B cell (primary cell): ENCODE data around the gene AK4. TPM values are rescaled to one million over a fixed set of nuclear protein-coding genes. Genes with fewer than 3 reads are reported as not detected.
"Not testable (repeated sequence)": the region's sequence is repeated elsewhere in the genome, so short reads cannot be mapped to it uniquely, and the experiment has no call there.

Source experiments
- ATAC-seq: fragments of 200-7000 bp; cut with Tn5 transposase; one replicate; pipeline ENCODE4 v1.10.0; 2021; ENCODE audit warnings: low read depth, mild to moderate bottlenecking, moderate number of reproducible peaks, moderate library complexity
- CTCF ChIA-PET: fragments of 350-600 bp; sonication (Branson Sonifier 250); formaldehyde crosslinking; loops from one replicate; lab custom pipeline; 2021; ENCODE audit warnings: antibody characterized with exemption, inconsistent platforms; lab: Charles Lee
- POLR2A ChIA-PET: fragments of 350-600 bp; sonication (Branson Sonifier 250); formaldehyde crosslinking; loops from one replicate; lab custom pipeline; 2021; ENCODE audit warnings: antibody characterized with exemption; lab: Charles Lee
- DNase-seq: peaks from one replicate; pipeline ENCODE4 v3.0.0; 2013
- H2AFZ ChIP-seq: 2 replicates; pipeline ENCODE4 v1.6.1; 2012; ENCODE audit warnings: mild to moderate bottlenecking, low read depth, low read length; ENCODE audit not compliant: insufficient read depth, poor library complexity, severe bottlenecking
- H3K27ac ChIP-seq, 2 donors: 1 replicate in 1 of 2; 2 replicates in 1 of 2; pipeline ENCODE4 v1.5.1; 2012 to 2013; ENCODE audit warnings: low read length in 2 of 2, mild to moderate bottlenecking in 2 of 2, moderate library complexity in 1 of 2
- H3K27me3 ChIP-seq, 4 experiments: fragments of 200-600 bp in 1 of 4; sonication (generic) in 1 of 4; replicated peaks in 1 of 4; 1 replicate in 2 of 4; 2 replicates in 2 of 4; pipeline versions ENCODE4 v1.6.1 to v1.7.0; 2013 to 2016; ENCODE audit warnings: low read length in 3 of 4, mild to moderate bottlenecking in 2 of 4, mixed read lengths in 1 of 4, moderate library complexity in 1 of 4; ENCODE audit not compliant: insufficient read depth in 4 of 4, control insufficient read depth in 3 of 4; ENCODE audit errors: control extremely low read depth in 1 of 4
- H3K36me3 ChIP-seq, 2 experiments: replicated peaks in 1 of 2; 1 replicate in 1 of 2; 2 replicates in 1 of 2; pipeline versions ENCODE4 v1.6.1 to v1.7.1; 2013; ENCODE audit warnings: low read length in 1 of 2; ENCODE audit not compliant: insufficient read depth in 2 of 2, control insufficient read depth in 1 of 2; ENCODE audit errors: control extremely low read depth in 1 of 2, extremely low read depth in 1 of 2
- H3K4me1 ChIP-seq, 2 donors: fragments of 200-600 bp in 1 of 2; sonication (generic) in 1 of 2; 1 replicate in 1 of 2; 2 replicates in 1 of 2; pipeline versions ENCODE4 v1.5.1 to v1.6.1; 2013 to 2017; ENCODE audit warnings: low read length in 2 of 2; ENCODE audit not compliant: control insufficient read depth in 2 of 2, insufficient read depth in 2 of 2
- H3K4me2 ChIP-seq: replicated peaks from 2 replicates; pipeline ENCODE3; 2012; ENCODE audit warnings: mild to moderate bottlenecking, low read depth, low read length; ENCODE audit not compliant: poor library complexity, severe bottlenecking
- H3K4me3 ChIP-seq, 5 experiments: fragments of 200-600 bp in 1 of 5; sonication (generic) in 1 of 5; 1 replicate in 3 of 5; 2 replicates in 2 of 5; pipeline versions ENCODE4 v1.5.1 to v1.7.0; 2011 to 2016; ENCODE audit warnings: low read length in 4 of 5, mild to moderate bottlenecking in 4 of 5, low read depth in 2 of 5, control low read depth in 1 of 5, moderate library complexity in 1 of 5; ENCODE audit not compliant: insufficient read depth in 1 of 5; ENCODE audit errors: control extremely low read depth in 1 of 5, extremely low read depth in 1 of 5
- H3K79me2 ChIP-seq: fragments of 200-600 bp; sonication (generic); one replicate; pipeline ENCODE4 v1.6.0; 2016; ENCODE audit warnings: low read length; ENCODE audit not compliant: control insufficient read depth, insufficient read depth
- H3K9ac ChIP-seq: fragments of 200-600 bp; sonication (generic); 2 replicates; pipeline ENCODE4 v1.6.1; 2017; ENCODE audit warnings: mild to moderate bottlenecking, low read length, moderate library complexity
- H3K9me3 ChIP-seq, 3 donors: one replicate each; pipeline versions ENCODE4 v1.6.1 to v1.7.1; 2013; ENCODE audit warnings: low read length in 2 of 3; ENCODE audit not compliant: control insufficient read depth in 2 of 3, insufficient read depth in 1 of 3; ENCODE audit errors: control extremely low read depth in 1 of 3
- H4K20me1 ChIP-seq: 2 replicates; pipeline ENCODE4 v1.6.0; 2012; ENCODE audit warnings: mild to moderate bottlenecking, low read length; ENCODE audit not compliant: insufficient read depth, control insufficient read depth, poor library complexity, severe bottlenecking
- H3K27ac Mint-ChIP-seq: one replicate; pipeline ENCODE4 v1.8.0; 2021; ENCODE audit warnings: mixed read lengths
- H3K27me3 Mint-ChIP-seq: one replicate; pipeline ENCODE4 v1.8.0; 2021; ENCODE audit warnings: mixed read lengths
- H3K4me1 Mint-ChIP-seq: one replicate; pipeline ENCODE4 v1.8.0; 2021; ENCODE audit warnings: mixed read lengths
- H3K4me3 Mint-ChIP-seq: one replicate; pipeline ENCODE4 v1.8.0; 2021; ENCODE audit warnings: mixed read lengths
- H3K9me3 Mint-ChIP-seq: one replicate; pipeline ENCODE4 v1.8.0; 2022; ENCODE audit warnings: mixed read lengths; ENCODE audit not compliant: insufficient read depth
- EZH2 ChIP-seq: IDR thresholded peaks from 2 replicates; pipeline ENCODE4 v1.6.1; 2012; ENCODE audit warnings: borderline replicate concordance, low read depth, mild to moderate bottlenecking, moderate library complexity, low read length; ENCODE audit not compliant: insufficient read depth, poor library complexity, severe bottlenecking
- WGBS: methylation state at CpG from one replicate; pipeline ENCODE4 v1.1.5; 2013; ENCODE audit warnings: missing lambda C conversion rate; ENCODE audit not compliant: insufficient coverage; 5-methylcytosine and 5-hydroxymethylcytosine counted together
- intact Hi-C: fragments of 100-400 bp; cut with micrococcal nuclease; formaldehyde crosslinking; loops from one replicate; pipeline ENCODE4 v1.10.0; 2022
- polyA plus RNA-seq: library from polyadenylated mRNA; depleted of rRNA; stranded (reverse); fragments of >200 nt; gene quantifications from 2 replicates; pipeline ENCODE4 v1.2.3, GENCODE V29; 2012
- total RNA-seq, 2 donors: library from RNA; stranded (reverse); fragments of 120-200 nt in 1 of 2; gene quantifications; 1 replicate in 1 of 2; 2 replicates in 1 of 2; pipeline versions ENCODE4 v1.2.3 to v1.2.4, GENCODE V29; 2013 to 2022
- TF ChIP-seq, protein P1 (sequence below): fragments of 200-600 bp; IDR thresholded peaks from one replicate; pipeline ENCODE4 v1.8.0; 2022; ENCODE audit warnings: antibody characterized with exemption, mild to moderate bottlenecking

The AK4 gene
- total and polyA plus RNA-seq, 2 donors (not counting 1 experiment from before 2014, with no cell fraction given): 0.34 TPM; not detected in 1

- Histone ChIP-seq H3K4me2 (no peak overlapping the region), H2AFZ (no peak overlapping the region), H3K4me3 (no peak overlapping the region), H3K27ac (no peak overlapping the region), H3K36me3 (no peaks in the 10 kb centered on the region), H4K20me1 (no peaks in the 10 kb centered on the region), H3K9me3 (no peaks in the 10 kb centered on the region), H3K27me3 (no peaks in the 10 kb centered on the region), H3K79me2 (no peaks in the 10 kb centered on the region), H3K4me1 (no peaks in the 10 kb centered on the region), H3K9ac (no peak overlapping the region)
- POLR2A ChIA-PET: no interaction called here
- DNase-seq (no peak), ATAC-seq (no peak)
- Mint-ChIP-seq H3K4me3 (no peak overlapping the region), H3K4me1 (no peaks in the 10 kb centered on the region), H3K9me3 (no peaks in the 10 kb centered on the region), H3K27me3 (peaks cover 8% of the 10 kb centered on the region), H3K27ac (no peak overlapping the region)
- TF ChIP-seq, protein P1, sequence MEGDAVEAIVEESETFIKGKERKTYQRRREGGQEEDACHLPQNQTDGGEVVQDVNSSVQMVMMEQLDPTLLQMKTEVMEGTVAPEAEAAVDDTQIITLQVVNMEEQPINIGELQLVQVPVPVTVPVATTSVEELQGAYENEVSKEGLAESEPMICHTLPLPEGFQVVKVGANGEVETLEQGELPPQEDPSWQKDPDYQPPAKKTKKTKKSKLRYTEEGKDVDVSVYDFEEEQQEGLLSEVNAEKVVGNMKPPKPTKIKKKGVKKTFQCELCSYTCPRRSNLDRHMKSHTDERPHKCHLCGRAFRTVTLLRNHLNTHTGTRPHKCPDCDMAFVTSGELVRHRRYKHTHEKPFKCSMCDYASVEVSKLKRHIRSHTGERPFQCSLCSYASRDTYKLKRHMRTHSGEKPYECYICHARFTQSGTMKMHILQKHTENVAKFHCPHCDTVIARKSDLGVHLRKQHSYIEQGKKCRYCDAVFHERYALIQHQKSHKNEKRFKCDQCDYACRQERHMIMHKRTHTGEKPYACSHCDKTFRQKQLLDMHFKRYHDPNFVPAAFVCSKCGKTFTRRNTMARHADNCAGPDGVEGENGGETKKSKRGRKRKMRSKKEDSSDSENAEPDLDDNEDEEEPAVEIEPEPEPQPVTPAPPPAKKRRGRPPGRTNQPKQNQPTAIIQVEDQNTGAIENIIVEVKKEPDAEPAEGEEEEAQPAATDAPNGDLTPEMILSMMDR: no peak
- TF ChIP-seq EZH2: no peak
- intact Hi-C loops: no loop called here
- 68% methylated on average over 4 of the region's 4 CpGs for WGBS
- CTCF ChIA-PET: no interaction called here
These were observed 9.5 kb downstream of the AK4 start for GRCh38 chr1:65157546-65157941.

GRCh38 chr1:65159291-65159688 is 11.3 kb downstream of the AK4 start:
- POLR2A ChIA-PET, H3K4me1 Mint-ChIP-seq, H2AFZ ChIP-seq, H3K27ac Mint-ChIP-seq, H3K9ac ChIP-seq, H3K4me3 ChIP-seq, ATAC-seq, H3K27ac ChIP-seq, DNase-seq, H3K27me3 ChIP-seq, H4K20me1 ChIP-seq, H3K9me3 ChIP-seq, intact Hi-C loops, H3K4me3 Mint-ChIP-seq, H3K9me3 Mint-ChIP-seq, H3K79me2 ChIP-seq, H3K4me2 ChIP-seq, H3K4me1 ChIP-seq, H3K36me3 ChIP-seq: not testable (repeated sequence)
- CTCF ChIA-PET: interaction anchor here (1.3 kb wide), 1 partner anchor 9 kb away, joined by 3 read pairs; no protein-coding TSS in a partner anchor
- 92% methylated on average over 4 of the region's 4 CpGs for WGBS
- peaks cover 18% of the 10 kb centered on the region for H3K27me3 Mint-ChIP-seq
